Esophagus (tissue), 2 donors: ENCODE data around the gene PADI1. TPM values are rescaled to one million over a fixed set of nuclear protein-coding genes. Genes with fewer than 3 reads are reported as not detected.

Experiments
- H3K27ac ChIP-seq, 2 donors: one replicate each; pipeline ENCODE4 v1.5.1; 2013; ENCODE audit warnings: low read depth in 2 of 2, mild to moderate bottlenecking in 2 of 2, inconsistent platforms in 1 of 2, low read length in 1 of 2, moderate library complexity in 1 of 2
- H3K27me3 ChIP-seq, 2 donors: one replicate each; pipeline ENCODE4 v1.6.1; 2013; ENCODE audit warnings: low read length in 2 of 2, control low read depth in 1 of 2, mild to moderate bottlenecking in 1 of 2; ENCODE audit not compliant: insufficient read depth in 2 of 2, control insufficient read depth in 1 of 2
- H3K36me3 ChIP-seq, 2 donors: one replicate each; pipeline ENCODE4 v1.6.1; 2013; ENCODE audit warnings: low read length in 1 of 2; ENCODE audit not compliant: control insufficient read depth in 2 of 2, insufficient read depth in 2 of 2
- H3K4me1 ChIP-seq, 2 donors: one replicate each; pipeline ENCODE4 v1.6.1; 2013; ENCODE audit warnings: low read length in 1 of 2; ENCODE audit not compliant: control insufficient read depth in 2 of 2, insufficient read depth in 2 of 2
- H3K4me3 ChIP-seq, 2 donors: one replicate each; pipeline ENCODE4 v1.5.1; 2013; ENCODE audit warnings: low read length in 2 of 2, mild to moderate bottlenecking in 2 of 2, low read depth in 1 of 2, moderate library complexity in 1 of 2
- H3K9me3 ChIP-seq, 2 donors: one replicate each; pipeline ENCODE4 v1.6.1; 2013; ENCODE audit warnings: mild to moderate bottlenecking in 2 of 2, low read depth in 1 of 2, low read length in 1 of 2, moderate library complexity in 1 of 2; ENCODE audit not compliant: control insufficient read depth in 2 of 2, insufficient read depth in 1 of 2
- WGBS, 2 donors: extraction: QIAGEN DNeasy Blood & Tissue Kit; methylation state at CpG; one replicate each; pipeline ENCODE4 v1.1.7; 2013; 5-methylcytosine and 5-hydroxymethylcytosine counted together
- polyA plus RNA-seq, 2 donors: library from polyadenylated mRNA; stranded (reverse); fragments of 200-250 nt; gene quantifications; one replicate each; pipeline ENCODE4 v1.2.3, GENCODE V29; 2013
- donor health status: healthy with polysubstance abuse.
- donor health status: Bipolar disorder and iron deficiency.

PADI1 gene
- polyA plus RNA-seq, 2 donors, result 162 to 398 TPM

DNA sequence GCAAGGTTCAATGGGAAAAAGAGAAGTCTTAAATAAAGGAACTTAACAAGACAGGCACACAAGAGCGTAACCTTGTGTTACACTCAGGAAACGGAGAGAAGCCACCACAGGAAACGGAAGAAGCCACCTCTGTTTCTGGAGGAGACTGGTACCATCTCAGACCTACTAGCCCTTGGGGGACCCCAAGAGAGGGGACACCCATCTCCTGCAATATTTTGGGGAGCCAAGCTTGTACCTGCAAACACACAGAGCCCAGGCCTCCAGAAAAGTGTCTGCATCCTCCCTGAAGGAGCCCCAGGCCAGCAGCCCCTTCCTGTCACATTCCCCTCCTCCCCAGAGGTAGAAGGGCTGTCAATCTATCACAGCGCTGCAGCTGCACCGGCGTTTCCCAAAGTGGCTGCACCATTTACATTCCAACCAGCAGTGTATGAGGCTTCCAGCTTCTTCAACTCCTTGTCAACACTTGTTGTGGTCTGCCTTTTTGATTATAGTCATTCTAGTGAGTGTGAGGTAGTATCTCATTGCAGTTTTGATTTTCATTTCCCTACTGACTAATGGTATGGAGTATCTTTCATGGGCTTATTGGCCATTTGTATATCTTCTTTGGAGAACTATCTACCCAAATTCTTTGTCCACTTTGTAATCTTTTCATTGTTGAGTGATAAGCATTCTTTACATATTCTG, 23.0 kb upstream of the PADI1 start:
- Histone ChIP-seq H3K36me3 (no peaks in the 10 kb centered on the region), H3K27ac (no peak overlapping the region), H3K27me3 (no peaks in the 10 kb centered on the region), H3K4me1 (peaks cover 0 to 10% of the 10 kb centered on the region in 2 donors), H3K4me3 (no peak overlapping the region), H3K9me3 (no peaks in the 10 kb centered on the region)
- 39 to 42% methylated on average over 6 of the region's 6 CpGs for WGBS, 2 donors

DNA sequence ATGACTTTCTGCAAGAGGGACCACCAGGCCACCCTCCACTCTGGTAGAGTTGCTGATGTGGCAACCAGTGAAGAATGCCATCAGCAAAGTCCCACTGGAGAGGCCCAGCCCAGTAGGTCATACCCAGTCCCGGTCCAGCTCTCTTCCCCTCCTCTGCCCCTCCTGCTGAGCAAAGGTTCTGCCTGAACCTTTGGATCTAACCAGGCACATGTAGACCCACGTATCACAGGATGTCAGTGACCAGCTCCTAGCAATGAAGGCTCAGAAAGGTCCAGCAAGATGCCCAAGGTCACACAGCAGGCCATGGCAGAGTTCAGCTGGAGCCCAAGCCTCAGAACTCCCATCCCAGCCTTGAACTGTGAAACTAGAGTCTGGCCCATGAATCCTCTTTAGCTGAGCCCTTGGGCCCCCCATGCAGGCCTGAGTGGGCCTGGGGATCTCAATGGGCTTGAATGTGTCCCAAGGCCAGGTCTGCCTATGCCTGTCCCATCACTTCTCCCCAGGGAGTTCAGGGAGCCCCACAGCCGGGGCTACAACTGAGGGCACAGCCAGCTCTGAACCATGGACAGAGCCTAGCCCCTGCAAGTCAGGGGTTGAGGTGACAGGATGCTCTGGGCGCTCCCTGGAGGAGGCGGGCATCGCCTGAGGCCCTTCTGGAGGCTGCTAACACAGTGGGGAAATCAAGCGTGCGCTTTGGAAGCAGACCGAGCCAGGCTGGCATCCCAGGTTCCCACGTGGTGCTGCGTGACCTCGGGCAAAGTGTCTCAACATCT, 21.4 kb upstream of the PADI1 start:
- Histone ChIP-seq H3K4me1 (peaks cover 0 to 10% of the 10 kb centered on the region in 2 donors), H3K9me3 (no peaks in the 10 kb centered on the region), H3K27ac (no peak overlapping the region), H3K4me3 (no peak overlapping the region), H3K27me3 (no peaks in the 10 kb centered on the region), H3K36me3 (no peaks in the 10 kb centered on the region)
- WGBS, 2 donors, result 59 to 63% methylated on average over 12 of the region's 12 CpGs

DNA sequence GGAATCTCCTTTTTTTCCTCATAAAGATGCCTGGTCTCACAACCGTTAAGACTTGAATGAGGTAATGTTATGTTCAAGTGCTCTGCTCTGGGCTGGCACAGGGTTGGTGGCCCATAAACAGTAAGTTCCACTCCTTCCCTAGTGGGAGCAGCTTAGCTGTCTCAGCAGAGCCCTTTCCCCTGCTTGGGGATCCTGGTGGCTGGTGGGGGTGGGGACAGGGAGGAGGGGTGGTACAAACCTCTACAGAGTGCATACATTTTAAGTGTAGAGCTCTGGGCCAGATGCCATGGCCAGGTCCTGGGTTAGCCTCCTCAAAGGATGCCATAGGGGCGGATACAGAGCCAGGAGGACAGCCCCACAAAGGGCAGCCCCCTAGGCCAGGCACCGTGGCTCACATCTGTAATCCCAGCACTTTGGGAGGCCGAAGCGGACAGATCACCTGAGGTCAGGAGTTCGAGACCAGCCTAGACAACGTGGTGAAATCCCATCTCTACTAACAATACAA, 20.7 kb upstream of the PADI1 start:
- Histone ChIP-seq H3K9me3 (no peaks in the 10 kb centered on the region), H3K36me3 (no peaks in the 10 kb centered on the region), H3K4me1 (peaks cover 0 to 10% of the 10 kb centered on the region in 2 donors), H3K4me3 (no peak overlapping the region), H3K27me3 (no peaks in the 10 kb centered on the region), H3K27ac (no peak overlapping the region)
- WGBS, 2 donors, result 74 to 75% methylated on average over 7 of the region's 7 CpGs

DNA sequence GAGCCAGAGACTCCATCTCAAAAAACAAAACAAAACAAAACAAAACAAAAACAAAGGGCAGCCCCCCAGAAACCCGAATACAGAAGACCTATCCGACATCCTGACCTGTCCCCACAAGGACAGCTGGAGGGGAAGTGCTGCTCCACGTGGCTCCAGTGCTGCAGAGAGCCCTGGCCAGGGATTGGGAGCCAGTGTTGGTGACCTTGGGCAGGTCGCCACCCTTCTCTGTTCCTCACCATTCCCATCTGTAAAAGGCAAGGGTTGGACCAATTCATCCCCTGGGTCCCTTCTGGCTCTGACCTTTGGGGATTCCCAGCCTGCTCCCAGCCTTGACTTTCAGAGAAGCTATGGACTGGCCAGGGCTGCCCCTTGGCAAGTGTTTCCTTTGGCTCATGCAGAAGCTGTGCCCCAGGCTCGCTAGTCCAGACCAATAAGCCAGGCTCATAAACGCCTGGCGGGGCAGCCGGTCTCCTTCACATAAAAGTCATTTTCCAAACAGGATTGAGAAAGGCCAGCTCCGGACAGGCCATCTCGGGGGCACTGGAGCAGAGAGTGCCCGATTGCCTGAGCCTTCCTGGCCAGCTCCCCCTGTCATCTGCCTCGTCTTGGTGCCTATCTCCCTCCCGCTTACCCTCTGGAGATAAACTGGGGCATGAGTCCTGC, 20.0 kb upstream of the PADI1 start:
- Histone ChIP-seq H3K4me1 (peaks cover 0 to 10% of the 10 kb centered on the region in 2 donors), H3K27ac (no peak overlapping the region), H3K27me3 (no peaks in the 10 kb centered on the region), H3K36me3 (no peaks in the 10 kb centered on the region), H3K4me3 (no peak overlapping the region), H3K9me3 (no peaks in the 10 kb centered on the region)
- 80 to 81% methylated on average over 13 of the region's 13 CpGs for WGBS, 2 donors

GRCh38 chr1:17185485-17185860, 19.5 kb upstream of the PADI1 start:
- Histone ChIP-seq H3K27me3 (no peaks in the 10 kb centered on the region), H3K36me3 (no peaks in the 10 kb centered on the region), H3K4me1 (peaks cover 2 to 14% of the 10 kb centered on the region in 2 donors), H3K9me3 (no peaks in the 10 kb centered on the region), H3K27ac (no peak overlapping the region), H3K4me3 (no peak overlapping the region)
- WGBS, 2 donors, result 82 to 90% methylated on average over 3 of the region's 3 CpGs

DNA sequence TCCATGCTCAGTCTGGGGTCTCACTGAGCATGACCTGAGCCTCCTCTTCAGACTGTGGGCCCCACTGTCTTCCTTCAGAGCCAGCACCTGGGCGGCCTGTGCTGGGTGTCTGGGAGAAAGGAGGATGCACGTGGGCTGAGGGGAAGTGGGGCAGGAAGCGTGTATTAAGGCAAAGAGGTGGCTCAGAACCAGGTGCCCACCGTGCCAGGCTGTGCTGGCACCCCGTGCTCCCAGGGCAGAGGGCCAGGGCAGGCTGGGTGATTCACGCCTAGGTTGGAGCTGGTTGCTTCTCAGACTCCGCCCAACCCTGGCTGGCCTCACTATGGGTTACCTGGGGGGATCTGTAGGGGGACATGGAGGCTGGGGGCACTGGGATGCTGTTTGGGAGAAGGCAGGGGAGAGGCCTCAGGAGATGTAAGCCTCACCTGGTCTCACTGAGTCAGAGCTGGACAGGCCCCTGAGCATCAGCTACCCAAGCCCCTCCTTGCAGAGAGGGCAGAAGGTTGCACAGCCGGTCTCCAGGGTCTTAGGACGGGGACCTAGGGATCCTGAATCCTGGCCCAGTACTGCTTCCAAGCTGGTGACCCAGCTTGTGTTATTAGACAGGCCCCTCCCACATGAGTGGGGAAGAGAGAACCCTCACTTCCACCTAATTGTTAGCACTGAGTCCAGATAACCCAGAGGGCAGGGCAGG, 18.6 kb upstream of the PADI1 start:
- H3K36me3 ChIP-seq, result no peaks in the 10 kb centered on the region
- WGBS, 2 donors, result 34 to 42% methylated on average over 9 of the region's 9 CpGs
- H3K27ac ChIP-seq, result peak overlapping the region; percentile 6 to 63
- H3K9me3 ChIP-seq, result no peaks in the 10 kb centered on the region
- H3K4me1 ChIP-seq, result peaks cover 4 to 14% of the 10 kb centered on the region in 2 donors
- no peak overlapping the region for H3K4me3 ChIP-seq
- no peaks in the 10 kb centered on the region for H3K27me3 ChIP-seq

- Histone ChIP-seq H3K36me3 (no peaks in the 10 kb centered on the region), H3K27me3 (no peaks in the 10 kb centered on the region), H3K27ac (peak overlapping the region; percentile 6 to 63), H3K9me3 (no peaks in the 10 kb centered on the region), H3K4me1 (peaks cover 4 to 14% of the 10 kb centered on the region in 2 donors), H3K4me3 (no peak overlapping the region)
- 39 to 54% methylated on average over 6 of the region's 6 CpGs for WGBS, 2 donors
Observed at GRCh38 chr1:17187051-17187450, 17.9 kb upstream of the PADI1 start.

DNA sequence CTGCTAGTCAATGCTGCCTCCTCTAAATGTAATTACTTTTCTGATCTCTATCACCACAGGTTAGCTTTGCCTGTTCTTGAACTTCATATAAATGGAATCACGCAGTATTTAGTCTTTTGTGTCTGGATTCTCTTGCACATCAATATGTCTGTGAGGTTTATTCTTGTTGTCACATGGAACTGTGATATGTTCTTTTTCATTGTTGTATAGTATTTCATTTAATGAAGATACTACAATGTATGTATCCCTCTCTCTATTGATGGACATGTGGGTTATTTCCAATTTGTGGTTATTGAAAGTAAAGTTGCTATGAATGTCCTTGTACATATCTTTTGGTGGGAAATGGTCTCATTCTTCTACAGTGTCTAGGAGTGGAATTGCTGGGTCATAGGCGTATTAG, 16.7 kb upstream of the PADI1 start:
- peaks cover 4 to 20% of the 10 kb centered on the region in 2 donors for H3K4me1 ChIP-seq
- H3K36me3 ChIP-seq, result no peaks in the 10 kb centered on the region
- 93 to 95% methylated on average over 2 of the region's 2 CpGs for WGBS, 2 donors
- H3K4me3 ChIP-seq, result no peak overlapping the region
- H3K27me3 ChIP-seq, result no peaks in the 10 kb centered on the region
- no peak overlapping the region for H3K27ac ChIP-seq
- H3K9me3 ChIP-seq, result no peaks in the 10 kb centered on the region
